ENCODE measurements around the gene NHERF1. TPM values are rescaled to one million over a fixed set of nuclear protein-coding genes. Genes with fewer than 3 reads are reported as not detected.

The NHERF1 gene
- total RNA-seq, 2 donors from 2014 or later: 20.2 to 30.9 TPM

DNA sequence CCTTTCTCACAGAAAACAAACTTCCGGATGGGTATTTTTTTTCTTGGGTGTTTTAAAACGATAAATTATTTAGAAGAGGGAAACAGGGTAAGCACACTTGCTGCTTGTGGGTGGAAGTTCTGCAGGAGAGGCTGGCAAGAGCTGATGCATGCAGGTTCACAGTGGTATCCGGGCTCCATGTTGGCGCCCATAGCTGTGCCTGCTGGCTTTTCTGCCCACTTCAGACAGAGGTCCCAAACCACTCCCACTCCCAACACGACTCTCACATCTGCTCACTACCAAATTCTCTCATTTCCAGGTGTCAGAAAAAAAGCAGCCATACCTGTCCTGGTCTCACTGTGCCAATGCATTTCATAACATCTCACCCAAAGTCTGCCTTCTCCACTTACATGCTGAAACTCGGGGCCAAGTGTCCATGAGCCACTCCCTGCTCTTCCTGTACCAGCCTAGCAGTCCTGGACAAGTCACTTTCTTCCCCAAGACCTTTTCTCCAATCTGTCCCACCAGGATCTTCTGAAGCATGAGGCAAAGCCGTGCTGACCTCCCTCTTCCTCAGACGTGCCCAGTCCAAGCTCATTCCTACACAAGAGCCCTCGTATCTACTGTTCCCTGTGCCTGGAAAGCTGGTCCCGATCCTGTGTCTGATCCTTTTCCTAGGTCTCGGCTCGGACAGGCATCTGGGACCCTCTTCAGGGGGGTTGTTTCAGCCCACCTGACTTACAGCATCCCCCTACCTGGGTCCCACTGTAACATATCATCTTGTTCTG lies 37.2 kb upstream of the NHERF1 start:
- no peaks in the 10 kb centered on the region for H3K36me3 ChIP-seq
- DNase-seq (ENCODE audit: low spot score): no peak
- no peaks in the 10 kb centered on the region for H3K27me3 ChIP-seq
- no peaks in the 10 kb centered on the region for H3K9me3 ChIP-seq
- H3K4me3 ChIP-seq: no peak overlapping the region
- no peaks in the 10 kb centered on the region for H3K4me1 ChIP-seq
- TF ChIP-seq CTCF (IDR thresholded peaks at IDR 0.05): no peak
- H3K27ac ChIP-seq: no peak overlapping the region

GRCh38 chr17:74712301-74712700 lies 36.1 kb upstream of the NHERF1 start:
- H3K27me3 ChIP-seq: no peaks in the 10 kb centered on the region
- H3K27ac ChIP-seq: no peak overlapping the region

DNA sequence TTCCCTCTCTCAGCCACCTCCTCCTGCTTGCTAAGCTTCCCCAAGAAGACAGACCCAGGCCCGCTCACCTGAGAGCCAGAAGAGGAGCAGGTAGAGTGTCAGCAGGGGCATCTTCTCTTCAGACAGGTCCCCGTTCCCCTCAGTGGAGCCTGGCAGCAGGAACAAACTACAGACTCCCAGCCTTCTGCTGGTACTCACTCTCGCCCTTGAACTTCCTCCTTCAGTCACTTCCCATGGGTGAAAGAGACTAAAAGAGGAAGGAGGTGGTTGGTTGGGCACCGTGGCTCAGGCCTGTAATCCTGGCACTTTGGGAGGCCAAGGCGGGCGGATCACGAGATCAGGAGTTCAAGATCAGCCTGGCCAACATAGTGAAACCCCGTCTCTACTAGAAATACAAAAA lies 35.7 kb upstream of the NHERF1 start, which contains the start of gene CD300LF:
CD300LF (minus strand) TSS at position 168 of the 400 bp plus-strand sequence; CDS start at position 111, 57 bp downstream.
- no peak within 1 kb of the TSS for H3K27ac ChIP-seq
- no peak within 1 kb of the TSS for H3K4me3 ChIP-seq
- H3K4me1 ChIP-seq: no peaks in the 10 kb centered on the region
- H3K9me3 ChIP-seq: no peaks in the 10 kb centered on the region
- DNase-seq (ENCODE audit: low spot score): no peak
- no peak for TF ChIP-seq CTCF (IDR thresholded peaks at IDR 0.05)
- H3K36me3 ChIP-seq: no peaks in the 10 kb centered on the region
- H3K27me3 ChIP-seq: no peaks in the 10 kb centered on the region

More at GRCh38 chr17:74712301-74712700, 36.1 kb upstream of the NHERF1 start:
- no peak for TF ChIP-seq CTCF (IDR thresholded peaks at IDR 0.05)
- no peak for DNase-seq (ENCODE audit: low spot score)
- Histone ChIP-seq H3K9me3 (no peaks in the 10 kb centered on the region), H3K4me1 (no peaks in the 10 kb centered on the region), H3K4me3 (no peak overlapping the region), H3K36me3 (no peaks in the 10 kb centered on the region)

GRCh38 chr17:74713171-74713755 lies 35.2 kb upstream of the NHERF1 start:
- no peak for DNase-seq (ENCODE audit: low spot score)
- no peak overlapping the region for H3K4me3 ChIP-seq
- no peaks in the 10 kb centered on the region for H3K36me3 ChIP-seq
- no peaks in the 10 kb centered on the region for H3K9me3 ChIP-seq
- H3K27ac ChIP-seq: no peak overlapping the region
- H3K27me3 ChIP-seq: no peaks in the 10 kb centered on the region
- TF ChIP-seq CTCF (IDR thresholded peaks at IDR 0.05): no peak
- no peaks in the 10 kb centered on the region for H3K4me1 ChIP-seq

DNA sequence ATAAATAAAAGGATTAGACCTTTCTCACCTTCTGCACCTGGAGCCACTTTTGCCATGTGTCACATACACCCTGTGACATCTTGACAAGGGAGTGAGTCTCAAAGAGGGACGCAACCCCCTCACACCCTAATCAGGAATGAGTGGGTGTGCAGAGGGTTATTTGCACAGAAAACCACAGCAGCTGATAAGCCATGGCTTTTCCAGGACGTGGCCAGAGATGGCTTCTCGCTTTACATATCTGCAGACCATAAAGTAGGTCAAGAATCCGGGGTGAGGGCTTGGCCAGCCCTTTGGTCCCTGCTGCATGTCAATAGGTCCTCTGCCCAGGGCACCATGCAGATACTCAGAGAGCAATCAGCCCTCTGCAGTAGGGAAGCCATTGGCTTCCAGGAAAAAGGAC lies 33.3 kb upstream of the NHERF1 start:
- DNase-seq (ENCODE audit: low spot score): no peak
- no peak for TF ChIP-seq CTCF (IDR thresholded peaks at IDR 0.05)
- no peak overlapping the region for H3K27ac ChIP-seq
- H3K9me3 ChIP-seq: no peaks in the 10 kb centered on the region
- H3K36me3 ChIP-seq: no peaks in the 10 kb centered on the region
- H3K27me3 ChIP-seq: no peaks in the 10 kb centered on the region
- no peak overlapping the region for H3K4me3 ChIP-seq
- no peaks in the 10 kb centered on the region for H3K4me1 ChIP-seq

Measured in right atrium auricular region (tissue), 2 donors.